ENCODE measurements around the gene MGAT5.

The MGAT5 gene

GRCh38 chr2:134386310-134386709 lies 132.4 kb downstream of the MGAT5 start:
- Histone ChIP-seq H3K27me3 (ENCODE audit: control insufficient read depth, insufficient read depth, low read length) (no peaks in the 10 kb centered on the region), H3K4me3 (ENCODE audit: low read depth, low read length) (no peak overlapping the region), H3K36me3 (ENCODE audit: control insufficient read depth, insufficient read depth, low read length) (no peaks in the 10 kb centered on the region), H3K9me3 (ENCODE audit: control insufficient read depth, insufficient read depth, low read depth, low read length) (no peaks in the 10 kb centered on the region), H3K4me1 (ENCODE audit: control insufficient read depth, insufficient read depth, low read length) (no peaks in the 10 kb centered on the region), H3K9ac (ENCODE audit: low read length) (no peak overlapping the region), H3K27ac (ENCODE audit: low read depth, low read length) (no peak overlapping the region)

GRCh38 chr2:134389381-134389780 lies 135.5 kb downstream of the MGAT5 start:
- no peak overlapping the region for H3K4me3 ChIP-seq (ENCODE audit: low read depth, low read length)
- H3K36me3 ChIP-seq (ENCODE audit: control insufficient read depth, insufficient read depth, low read length): no peaks in the 10 kb centered on the region
- no peak overlapping the region for H3K9ac ChIP-seq (ENCODE audit: low read length)
- H3K27me3 ChIP-seq (ENCODE audit: control insufficient read depth, insufficient read depth, low read length): no peaks in the 10 kb centered on the region
- H3K27ac ChIP-seq (ENCODE audit: low read depth, low read length): no peak overlapping the region
- H3K4me1 ChIP-seq (ENCODE audit: control insufficient read depth, insufficient read depth, low read length): no peaks in the 10 kb centered on the region
- no peaks in the 10 kb centered on the region for H3K9me3 ChIP-seq (ENCODE audit: control insufficient read depth, insufficient read depth, low read depth, low read length)

DNA sequence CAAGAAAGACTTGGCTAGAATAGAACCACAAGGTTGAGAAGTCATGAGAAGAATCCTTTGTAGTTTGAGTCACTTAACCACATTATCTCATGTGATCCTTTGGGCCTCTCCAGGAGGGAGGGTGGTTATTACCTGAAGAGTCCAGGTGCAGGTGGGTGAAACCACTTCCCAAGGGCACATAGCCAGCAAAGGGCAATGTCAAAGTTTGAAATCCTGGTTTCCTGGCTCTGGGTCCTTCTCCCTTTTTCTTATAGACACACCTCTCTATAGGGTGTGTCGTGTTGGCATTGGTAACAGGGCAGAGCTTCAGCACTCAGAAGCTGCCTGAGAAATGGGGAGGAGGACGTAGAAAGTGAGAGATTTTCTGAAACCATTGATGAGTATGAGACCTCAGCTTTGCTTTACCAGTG lies 137.9 kb downstream of the MGAT5 start:
- H3K27ac ChIP-seq (ENCODE audit: low read depth, low read length): no peak overlapping the region
- no peaks in the 10 kb centered on the region for H3K27me3 ChIP-seq (ENCODE audit: control insufficient read depth, insufficient read depth, low read length)
- H3K9me3 ChIP-seq (ENCODE audit: control insufficient read depth, insufficient read depth, low read depth, low read length): no peaks in the 10 kb centered on the region
- H3K9ac ChIP-seq (ENCODE audit: low read length): no peak overlapping the region
- no peaks in the 10 kb centered on the region for H3K36me3 ChIP-seq (ENCODE audit: control insufficient read depth, insufficient read depth, low read length)
- H3K4me1 ChIP-seq (ENCODE audit: control insufficient read depth, insufficient read depth, low read length): no peaks in the 10 kb centered on the region
- H3K4me3 ChIP-seq (ENCODE audit: low read depth, low read length): no peak overlapping the region

DNA sequence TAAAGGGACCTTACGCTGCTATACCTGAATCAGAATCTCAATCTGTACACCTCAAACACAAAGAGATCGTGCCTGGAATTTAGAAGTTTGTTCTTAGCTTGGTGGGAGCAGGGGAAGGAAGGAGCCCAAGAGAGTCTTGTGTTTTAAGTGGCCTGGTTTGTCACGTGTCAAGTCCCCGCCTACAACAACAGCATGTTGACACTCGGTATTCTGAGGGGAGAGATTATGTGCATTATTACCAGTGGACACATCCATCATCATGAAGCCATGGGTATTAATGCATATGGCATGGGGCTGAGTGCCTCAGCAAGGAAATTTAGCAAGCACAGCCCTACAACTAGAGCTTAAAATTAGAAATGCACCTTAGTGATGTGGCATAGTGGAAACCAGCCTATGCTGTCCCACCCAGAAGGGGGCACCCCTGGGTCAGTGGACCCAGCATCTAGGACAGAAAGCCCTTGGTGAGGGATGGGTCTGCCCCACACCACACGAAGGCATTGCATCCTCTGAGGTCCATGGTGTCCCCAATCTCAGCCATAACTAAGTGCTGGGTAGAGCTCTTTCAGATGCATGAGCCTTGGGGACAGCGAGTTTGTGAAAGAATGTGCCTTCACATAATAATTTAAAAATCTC lies 138.7 kb downstream of the MGAT5 start:
- Histone ChIP-seq H3K27me3 (ENCODE audit: control insufficient read depth, insufficient read depth, low read length) (no peaks in the 10 kb centered on the region), H3K36me3 (ENCODE audit: control insufficient read depth, insufficient read depth, low read length) (no peaks in the 10 kb centered on the region), H3K27ac (ENCODE audit: low read depth, low read length) (no peak overlapping the region), H3K9me3 (ENCODE audit: control insufficient read depth, insufficient read depth, low read depth, low read length) (no peaks in the 10 kb centered on the region), H3K9ac (ENCODE audit: low read length) (no peak overlapping the region), H3K4me3 (ENCODE audit: low read depth, low read length) (no peak overlapping the region), H3K4me1 (ENCODE audit: control insufficient read depth, insufficient read depth, low read length) (peaks cover under 1% of the 10 kb centered on the region; the same call in 1 of the 2 replicates)

DNA sequence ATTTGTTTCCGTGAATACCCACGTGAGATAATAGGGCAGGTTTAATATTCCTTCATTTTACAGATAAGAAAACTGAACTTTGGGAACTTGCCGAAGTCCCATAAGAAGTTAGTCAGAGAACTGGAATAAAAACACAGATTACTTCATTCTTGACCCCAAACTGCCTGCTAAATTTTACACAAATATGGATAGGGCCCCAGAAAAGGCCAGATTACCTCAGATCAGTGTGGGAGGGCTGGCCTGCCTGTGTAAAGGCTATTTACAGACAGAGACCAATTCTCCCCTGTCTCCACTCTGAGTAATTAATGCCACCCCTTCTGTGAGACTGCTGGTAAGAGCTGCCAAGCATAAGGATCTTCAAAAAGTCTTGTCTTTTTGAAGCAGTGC lies 139.2 kb downstream of the MGAT5 start:
- H3K9ac ChIP-seq (ENCODE audit: low read length): no peak overlapping the region
- no peaks in the 10 kb centered on the region for H3K9me3 ChIP-seq (ENCODE audit: control insufficient read depth, insufficient read depth, low read depth, low read length)
- H3K27ac ChIP-seq (ENCODE audit: low read depth, low read length): no peak overlapping the region
- H3K27me3 ChIP-seq (ENCODE audit: control insufficient read depth, insufficient read depth, low read length): no peaks in the 10 kb centered on the region
- no peak overlapping the region for H3K4me3 ChIP-seq (ENCODE audit: low read depth, low read length)
- no peaks in the 10 kb centered on the region for H3K36me3 ChIP-seq (ENCODE audit: control insufficient read depth, insufficient read depth, low read length)
- peaks cover 2% of the 10 kb centered on the region; the same call in 1 of the 2 replicates for H3K4me1 ChIP-seq (ENCODE audit: control insufficient read depth, insufficient read depth, low read length)

DNA sequence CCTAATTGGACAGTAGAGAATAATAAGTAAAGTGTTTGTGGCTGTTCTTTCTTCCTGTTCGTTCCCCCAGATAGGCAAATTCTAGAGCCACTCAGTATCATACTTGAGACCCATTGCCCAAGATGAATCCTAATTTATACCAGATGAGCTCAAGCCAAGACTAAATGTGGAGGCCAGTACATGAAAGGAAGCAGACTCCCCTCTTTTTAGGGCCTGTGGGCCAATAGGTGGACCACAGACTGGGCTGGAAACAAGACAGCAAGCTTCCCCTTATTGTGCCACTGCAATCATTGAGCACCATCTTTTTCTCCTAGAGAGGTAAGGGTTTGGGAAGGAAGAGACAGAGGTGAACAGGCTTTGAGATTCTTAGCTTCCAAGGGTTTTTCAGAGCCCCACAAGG lies 141.9 kb downstream of the MGAT5 start:
- H3K27me3 ChIP-seq (ENCODE audit: control insufficient read depth, insufficient read depth, low read length): no peaks in the 10 kb centered on the region
- no peak overlapping the region for H3K27ac ChIP-seq (ENCODE audit: low read depth, low read length)
- H3K36me3 ChIP-seq (ENCODE audit: control insufficient read depth, insufficient read depth, low read length): no peaks in the 10 kb centered on the region
- H3K9ac ChIP-seq (ENCODE audit: low read length): no peak overlapping the region
- no peaks in the 10 kb centered on the region for H3K9me3 ChIP-seq (ENCODE audit: control insufficient read depth, insufficient read depth, low read depth, low read length)
- H3K4me3 ChIP-seq (ENCODE audit: low read depth, low read length): no peak overlapping the region
- peaks cover 2% of the 10 kb centered on the region; the same call in 1 of the 2 replicates for H3K4me1 ChIP-seq (ENCODE audit: control insufficient read depth, insufficient read depth, low read length)

GRCh38 chr2:134396493-134396892 lies 142.6 kb downstream of the MGAT5 start:
- peaks cover 2% of the 10 kb centered on the region; the same call in 1 of the 2 replicates for H3K4me1 ChIP-seq (ENCODE audit: control insufficient read depth, insufficient read depth, low read length)
- no peak overlapping the region for H3K4me3 ChIP-seq (ENCODE audit: low read depth, low read length)
- no peak overlapping the region for H3K27ac ChIP-seq (ENCODE audit: low read depth, low read length)
- no peaks in the 10 kb centered on the region for H3K36me3 ChIP-seq (ENCODE audit: control insufficient read depth, insufficient read depth, low read length)
- no peak overlapping the region for H3K9ac ChIP-seq (ENCODE audit: low read length)
- H3K27me3 ChIP-seq (ENCODE audit: control insufficient read depth, insufficient read depth, low read length): no peaks in the 10 kb centered on the region
- no peaks in the 10 kb centered on the region for H3K9me3 ChIP-seq (ENCODE audit: control insufficient read depth, insufficient read depth, low read depth, low read length)

GRCh38 chr2:134397146-134397896 lies 143.4 kb downstream of the MGAT5 start:
- no peaks in the 10 kb centered on the region for H3K27me3 ChIP-seq (ENCODE audit: control insufficient read depth, insufficient read depth, low read length)
- no peaks in the 10 kb centered on the region for H3K36me3 ChIP-seq (ENCODE audit: control insufficient read depth, insufficient read depth, low read length)
- H3K4me1 ChIP-seq (ENCODE audit: control insufficient read depth, insufficient read depth, low read length): peaks cover 2% of the 10 kb centered on the region; the same call in 1 of the 2 replicates
- H3K27ac ChIP-seq (ENCODE audit: low read depth, low read length): no peak overlapping the region
- H3K9me3 ChIP-seq (ENCODE audit: control insufficient read depth, insufficient read depth, low read depth, low read length): no peaks in the 10 kb centered on the region
- H3K4me3 ChIP-seq (ENCODE audit: low read depth, low read length): no peak overlapping the region
- no peak overlapping the region for H3K9ac ChIP-seq (ENCODE audit: low read length)

DNA sequence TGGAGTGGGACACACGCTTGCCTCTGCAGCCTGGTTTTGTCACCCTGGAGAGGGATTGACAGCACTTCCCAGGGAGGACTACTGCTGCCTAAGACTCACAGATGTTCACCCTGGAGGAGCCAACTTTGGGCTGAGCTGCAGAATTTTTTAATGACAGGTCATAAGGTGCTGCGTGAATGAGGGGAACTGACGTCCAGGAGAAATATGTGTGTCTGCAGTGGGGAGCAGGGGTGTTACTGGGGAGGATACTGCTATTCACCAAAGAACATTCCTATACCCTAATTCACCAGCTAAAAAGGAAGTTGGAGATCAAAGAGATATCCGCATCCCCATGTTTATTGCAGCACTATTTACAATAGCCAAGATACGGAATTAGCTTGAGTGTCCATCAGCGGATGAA lies 144.4 kb downstream of the MGAT5 start:
- peaks cover 1% of the 10 kb centered on the region for H3K36me3 ChIP-seq (ENCODE audit: control insufficient read depth, insufficient read depth, low read length)
- H3K4me1 ChIP-seq (ENCODE audit: control insufficient read depth, insufficient read depth, low read length): peaks cover 2% of the 10 kb centered on the region; the same call in 1 of the 2 replicates
- H3K27ac ChIP-seq (ENCODE audit: low read depth, low read length): no peak overlapping the region

DNA sequence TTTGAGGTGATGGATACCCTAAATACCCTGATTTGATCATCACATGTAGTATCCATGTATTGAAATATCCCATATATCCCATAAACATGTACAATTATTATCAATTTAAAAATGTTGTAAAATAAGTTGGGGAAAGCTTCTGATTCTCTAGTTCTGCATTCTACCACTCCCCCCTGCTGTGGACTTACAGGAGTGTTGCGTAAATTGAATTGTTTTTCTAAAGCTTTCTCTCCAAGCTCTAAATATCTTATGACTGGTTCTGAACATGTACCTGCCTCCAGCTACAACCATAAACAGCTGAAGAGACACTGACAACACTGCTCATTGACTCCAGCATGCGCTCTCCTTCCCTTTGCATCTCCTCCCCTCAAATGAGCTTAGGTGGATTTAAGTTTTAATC lies 145.2 kb downstream of the MGAT5 start:
- no peaks in the 10 kb centered on the region for H3K9me3 ChIP-seq (ENCODE audit: control insufficient read depth, insufficient read depth, low read depth, low read length)
- H3K4me1 ChIP-seq (ENCODE audit: control insufficient read depth, insufficient read depth, low read length): peaks cover 2% of the 10 kb centered on the region; the same call in 1 of the 2 replicates
- H3K36me3 ChIP-seq (ENCODE audit: control insufficient read depth, insufficient read depth, low read length): peaks cover 6% of the 10 kb centered on the region
- no peak overlapping the region for H3K9ac ChIP-seq (ENCODE audit: low read length)
- no peaks in the 10 kb centered on the region for H3K27me3 ChIP-seq (ENCODE audit: control insufficient read depth, insufficient read depth, low read length)
- no peak overlapping the region for H3K4me3 ChIP-seq (ENCODE audit: low read depth, low read length)
- no peak overlapping the region for H3K27ac ChIP-seq (ENCODE audit: low read depth, low read length)

More for the DNA sequence above, 144.4 kb downstream of the MGAT5 start:
- H3K9me3 ChIP-seq (ENCODE audit: control insufficient read depth, insufficient read depth, low read depth, low read length): no peaks in the 10 kb centered on the region
- no peak overlapping the region for H3K9ac ChIP-seq (ENCODE audit: low read length)
- no peak overlapping the region for H3K4me3 ChIP-seq (ENCODE audit: low read depth, low read length)
- H3K27me3 ChIP-seq (ENCODE audit: control insufficient read depth, insufficient read depth, low read length): no peaks in the 10 kb centered on the region

- Histone ChIP-seq H3K4me1 (ENCODE audit: control insufficient read depth, insufficient read depth, low read length) (peaks cover 2% of the 10 kb centered on the region; the same call in 1 of the 2 replicates), H3K36me3 (ENCODE audit: control insufficient read depth, insufficient read depth, low read length) (peaks cover 6% of the 10 kb centered on the region), H3K27me3 (ENCODE audit: control insufficient read depth, insufficient read depth, low read length) (no peaks in the 10 kb centered on the region), H3K4me3 (ENCODE audit: low read depth, low read length) (no peak overlapping the region), H3K9ac (ENCODE audit: low read length) (no peak overlapping the region), H3K27ac (ENCODE audit: low read depth, low read length) (no peak overlapping the region), H3K9me3 (ENCODE audit: control insufficient read depth, insufficient read depth, low read depth, low read length) (no peaks in the 10 kb centered on the region)
These were observed 147.2 kb downstream of the MGAT5 start for GRCh38 chr2:134401081-134401497.
